Measurements from ENCODE around the gene AHDC1. TPM values are rescaled to one million over a fixed set of nuclear protein-coding genes. Genes with fewer than 3 reads are reported as not detected.

AHDC1 gene
- total and polyA plus RNA-seq, 9 of the 15 experiments (the other 6 are each of a cell fraction or from before 2014, with no cell fraction given) = 0.21 to 36.4 (median 4.7) TPM

DNA sequence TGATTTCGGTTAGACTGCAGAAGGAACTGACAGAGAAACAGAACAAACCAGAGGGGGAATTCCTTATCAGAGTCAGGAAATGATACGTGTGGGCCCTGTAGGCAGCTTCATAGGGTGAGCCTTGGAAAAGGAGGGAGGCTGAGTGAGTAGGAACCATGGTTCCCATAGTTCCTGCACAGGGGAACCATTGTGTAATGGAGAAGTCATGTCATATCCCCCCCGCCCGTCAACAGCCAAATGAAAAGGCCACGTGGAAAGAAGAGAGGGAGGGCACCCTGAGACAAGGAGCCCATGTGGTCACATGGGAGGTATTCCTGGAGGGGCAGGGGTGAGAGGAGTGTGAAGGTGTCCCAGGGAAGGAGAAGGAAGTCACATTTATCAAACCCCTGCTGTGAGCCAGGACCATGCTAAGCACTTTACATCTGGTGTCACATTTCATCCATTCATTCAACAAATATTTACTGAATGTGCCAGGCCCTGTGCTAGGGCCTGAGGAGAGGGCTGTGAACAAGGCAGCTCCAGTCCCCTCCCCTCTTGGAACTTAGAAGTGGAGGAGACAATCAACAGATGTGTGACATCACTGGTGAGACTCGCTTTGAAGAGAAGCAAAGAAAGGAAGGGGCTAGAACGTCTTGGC, 46.7 kb upstream of the AHDC1 start (continued):
- TF ChIP-seq, protein P1, sequence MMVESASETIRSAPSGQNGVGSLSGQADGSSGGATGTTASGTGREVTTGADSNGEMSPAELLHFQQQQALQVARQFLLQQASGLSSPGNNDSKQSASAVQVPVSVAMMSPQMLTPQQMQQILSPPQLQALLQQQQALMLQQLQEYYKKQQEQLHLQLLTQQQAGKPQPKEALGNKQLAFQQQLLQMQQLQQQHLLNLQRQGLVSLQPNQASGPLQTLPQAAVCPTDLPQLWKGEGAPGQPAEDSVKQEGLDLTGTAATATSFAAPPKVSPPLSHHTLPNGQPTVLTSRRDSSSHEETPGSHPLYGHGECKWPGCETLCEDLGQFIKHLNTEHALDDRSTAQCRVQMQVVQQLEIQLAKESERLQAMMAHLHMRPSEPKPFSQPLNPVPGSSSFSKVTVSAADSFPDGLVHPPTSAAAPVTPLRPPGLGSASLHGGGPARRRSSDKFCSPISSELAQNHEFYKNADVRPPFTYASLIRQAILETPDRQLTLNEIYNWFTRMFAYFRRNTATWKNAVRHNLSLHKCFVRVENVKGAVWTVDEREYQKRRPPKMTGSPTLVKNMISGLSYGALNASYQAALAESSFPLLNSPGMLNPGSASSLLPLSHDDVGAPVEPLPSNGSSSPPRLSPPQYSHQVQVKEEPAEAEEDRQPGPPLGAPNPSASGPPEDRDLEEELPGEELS (CRISPR knock-in tag; IDR thresholded peaks at IDR 0.05; ENCODE audit: borderline replicate concordance) = no peak
- TF ChIP-seq, protein P2, sequence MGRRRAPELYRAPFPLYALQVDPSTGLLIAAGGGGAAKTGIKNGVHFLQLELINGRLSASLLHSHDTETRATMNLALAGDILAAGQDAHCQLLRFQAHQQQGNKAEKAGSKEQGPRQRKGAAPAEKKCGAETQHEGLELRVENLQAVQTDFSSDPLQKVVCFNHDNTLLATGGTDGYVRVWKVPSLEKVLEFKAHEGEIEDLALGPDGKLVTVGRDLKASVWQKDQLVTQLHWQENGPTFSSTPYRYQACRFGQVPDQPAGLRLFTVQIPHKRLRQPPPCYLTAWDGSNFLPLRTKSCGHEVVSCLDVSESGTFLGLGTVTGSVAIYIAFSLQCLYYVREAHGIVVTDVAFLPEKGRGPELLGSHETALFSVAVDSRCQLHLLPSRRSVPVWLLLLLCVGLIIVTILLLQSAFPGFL (CRISPR knock-in tag; IDR thresholded peaks at IDR 0.05) = no peak
- TF ChIP-seq, protein P3, sequence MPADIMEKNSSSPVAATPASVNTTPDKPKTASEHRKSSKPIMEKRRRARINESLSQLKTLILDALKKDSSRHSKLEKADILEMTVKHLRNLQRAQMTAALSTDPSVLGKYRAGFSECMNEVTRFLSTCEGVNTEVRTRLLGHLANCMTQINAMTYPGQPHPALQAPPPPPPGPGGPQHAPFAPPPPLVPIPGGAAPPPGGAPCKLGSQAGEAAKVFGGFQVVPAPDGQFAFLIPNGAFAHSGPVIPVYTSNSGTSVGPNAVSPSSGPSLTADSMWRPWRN (IDR thresholded peaks at IDR 0.05; ENCODE audit: low read depth) = no peak
- TF ChIP-seq POLR2AphosphoS2 (IDR thresholded peaks at IDR 0.05; ENCODE audit: low read length) = no peak
- TF ChIP-seq CBX5 (IDR thresholded peaks at IDR 0.05; ENCODE audit: borderline replicate concordance, low read depth) = no peak
- no peak for TF ChIP-seq RBM39 (optimal IDR thresholded peaks at IDR 0.05; ENCODE audit: low read depth, low read length)
- TF ChIP-seq, protein P4, sequence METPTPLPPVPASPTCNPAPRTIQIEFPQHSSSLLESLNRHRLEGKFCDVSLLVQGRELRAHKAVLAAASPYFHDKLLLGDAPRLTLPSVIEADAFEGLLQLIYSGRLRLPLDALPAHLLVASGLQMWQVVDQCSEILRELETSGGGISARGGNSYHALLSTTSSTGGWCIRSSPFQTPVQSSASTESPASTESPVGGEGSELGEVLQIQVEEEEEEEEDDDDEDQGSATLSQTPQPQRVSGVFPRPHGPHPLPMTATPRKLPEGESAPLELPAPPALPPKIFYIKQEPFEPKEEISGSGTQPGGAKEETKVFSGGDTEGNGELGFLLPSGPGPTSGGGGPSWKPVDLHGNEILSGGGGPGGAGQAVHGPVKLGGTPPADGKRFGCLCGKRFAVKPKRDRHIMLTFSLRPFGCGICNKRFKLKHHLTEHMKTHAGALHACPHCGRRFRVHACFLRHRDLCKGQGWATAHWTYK (CRISPR knock-in tag; IDR thresholded peaks at IDR 0.05) = no peak
- no peak for TF ChIP-seq SIX5 (IDR thresholded peaks at IDR 0.05; ENCODE audit: borderline replicate concordance in 1 of 2, insufficient read depth in 1 of 2, low read depth in 1 of 2, low read length in 2 of 2)
- TF ChIP-seq LCOR (CRISPR knock-in tag; IDR thresholded peaks at IDR 0.05) = no peak
- TF ChIP-seq JUN (IDR thresholded peaks at IDR 0.05; ENCODE audit: borderline replicate concordance, low read depth, low read length) = peak; percentile 3; the same call in 1 of the 2 replicates
- no peak for TF ChIP-seq JUN (CRISPR knock-in tag; IDR thresholded peaks at IDR 0.05; ENCODE audit: borderline replicate concordance)
- no peak for TF ChIP-seq NR4A1 (CRISPR knock-in tag; IDR thresholded peaks at IDR 0.05)
- TF ChIP-seq NR4A1 (tag; IDR thresholded peaks at IDR 0.05) = 0 out of 2 replicates have a peak, but pooled peaks have one; percentile 32
- no peak for TF ChIP-seq ETV6 (IDR thresholded peaks at IDR 0.05; ENCODE audit: borderline replicate concordance in 1 of 2, low read depth in 2 of 2, low read length in 1 of 2)
- TF ChIP-seq ETV6 (CRISPR knock-in tag; IDR thresholded peaks at IDR 0.05; ENCODE audit: borderline replicate concordance) = no peak
- TF ChIP-seq, protein P5, sequence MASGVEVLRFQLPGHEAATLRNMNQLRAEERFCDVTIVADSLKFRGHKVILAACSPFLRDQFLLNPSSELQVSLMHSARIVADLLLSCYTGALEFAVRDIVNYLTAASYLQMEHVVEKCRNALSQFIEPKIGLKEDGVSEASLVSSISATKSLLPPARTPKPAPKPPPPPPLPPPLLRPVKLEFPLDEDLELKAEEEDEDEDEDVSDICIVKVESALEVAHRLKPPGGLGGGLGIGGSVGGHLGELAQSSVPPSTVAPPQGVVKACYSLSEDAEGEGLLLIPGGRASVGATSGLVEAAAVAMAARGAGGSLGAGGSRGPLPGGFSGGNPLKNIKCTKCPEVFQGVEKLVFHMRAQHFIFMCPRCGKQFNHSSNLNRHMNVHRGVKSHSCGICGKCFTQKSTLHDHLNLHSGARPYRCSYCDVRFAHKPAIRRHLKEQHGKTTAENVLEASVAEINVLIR (CRISPR knock-in tag; IDR thresholded peaks at IDR 0.05) = no peak
- TF ChIP-seq ESRRB (CRISPR knock-in tag; IDR thresholded peaks at IDR 0.05; ENCODE audit: borderline replicate concordance) = no peak
- TF ChIP-seq, protein P6, sequence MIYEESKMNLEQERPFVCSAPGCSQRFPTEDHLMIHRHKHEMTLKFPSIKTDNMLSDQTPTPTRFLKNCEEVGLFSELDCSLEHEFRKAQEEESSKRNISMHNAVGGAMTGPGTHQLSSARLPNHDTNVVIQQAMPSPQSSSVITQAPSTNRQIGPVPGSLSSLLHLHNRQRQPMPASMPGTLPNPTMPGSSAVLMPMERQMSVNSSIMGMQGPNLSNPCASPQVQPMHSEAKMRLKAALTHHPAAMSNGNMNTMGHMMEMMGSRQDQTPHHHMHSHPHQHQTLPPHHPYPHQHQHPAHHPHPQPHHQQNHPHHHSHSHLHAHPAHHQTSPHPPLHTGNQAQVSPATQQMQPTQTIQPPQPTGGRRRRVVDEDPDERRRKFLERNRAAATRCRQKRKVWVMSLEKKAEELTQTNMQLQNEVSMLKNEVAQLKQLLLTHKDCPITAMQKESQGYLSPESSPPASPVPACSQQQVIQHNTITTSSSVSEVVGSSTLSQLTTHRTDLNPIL (CRISPR knock-in tag; IDR thresholded peaks at IDR 0.05) = no peak
- TF ChIP-seq GATAD2B (IDR thresholded peaks at IDR 0.05; ENCODE audit: borderline replicate concordance) = no peak
- no peak for TF ChIP-seq ZNF121 (CRISPR knock-in tag; conservative IDR thresholded peaks at IDR 0.05)

Measured in K562 (cell line).